A549 (cell line): Measurements from ENCODE around the gene CHSY3. TPM values are rescaled to one million over a fixed set of nuclear protein-coding genes. Genes with fewer than 3 reads are reported as not detected.

ENCODE experiments used
- ATAC-seq, 2 experiments: fragments of 200-7000 bp in 1 of 2; fragments of >200 bp in 1 of 2; cut with Nextera tagmentation in 1 of 2; cut with Tn5 transposase in 1 of 2; 3 replicates each; pipeline versions ENCODE4 v1.8.0 to v1.9.1; 2018 to 2020; ENCODE audit warnings: mild to moderate bottlenecking in 1 of 2, moderate library complexity in 1 of 2
- CTCF ChIA-PET: fragments of 300-600 bp; sonication (Branson Sonifier 250); formaldehyde crosslinking; extraction: SDS; loops from one replicate; lab custom pipeline; 2021; ENCODE audit warnings: antibody characterized with exemption, inconsistent platforms; lab: Yijun Ruan, JAX
- POLR2A ChIA-PET: fragments of 350-600 bp; formaldehyde crosslinking; extraction: SDS; loops from one replicate; lab custom pipeline; 2021; ENCODE audit warnings: antibody characterized with exemption, inconsistent platforms; lab: Yijun Ruan, JAX
- DNase-seq, 2 experiments: peaks; one replicate each; pipeline versions ENCODE4 v3.0.0 to v3.0.0-alpha.2; 2011 to 2016; ENCODE audit warnings: low read depth in 1 of 2, low spot score in 1 of 2
- FAIRE-seq: peaks from 2 replicates; lab custom pipeline; 2011; peaks lifted over from hg19 to GRCh38; lab: Jason Lieb, UNC
- H3K27ac ChIP-seq, 2 experiments: fragments of >200 bp; sonication (Bioruptor Twin); formaldehyde crosslinking; 3 replicates each; pipeline ENCODE4 v1.5.1; 2016 to 2017
- H3K4me1 ChIP-seq: fragments of >200 bp; sonication (Bioruptor Twin); formaldehyde crosslinking; 3 replicates; pipeline ENCODE4 v1.6.1; 2016
- H3K4me2 ChIP-seq: fragments of >200 bp; sonication (Bioruptor Twin); formaldehyde crosslinking; 3 replicates; pipeline ENCODE4 v1.6.1; 2016
- H3K4me3 ChIP-seq: fragments of >200 bp; sonication (Bioruptor Twin); formaldehyde crosslinking; 3 replicates; pipeline ENCODE4 v1.5.1; 2016
- H3K9me3 ChIP-seq: fragments of >200 bp; sonication (Bioruptor Twin); formaldehyde crosslinking; 3 replicates; pipeline ENCODE4 v1.6.1; 2016
- BHLHE40 ChIP-seq: IDR thresholded peaks from 2 replicates; pipeline ENCODE4 v1.6.1; 2012; ENCODE audit warnings: low read depth, low read length, inconsistent platforms
- CBX8 ChIP-seq: fragments of 200-600 bp; sonication (generic); IDR thresholded peaks from 2 replicates; pipeline ENCODE4 v1.6.1; 2016
- ELK1 ChIP-seq: fragments of 150-350 bp; IDR thresholded peaks from 2 replicates; pipeline ENCODE4 v1.6.1; 2014; ENCODE audit warnings: low read depth, mild to moderate bottlenecking, low read length
- FOSL2 ChIP-seq, 2 experiments: fragments of 450-650 bp in 1 of 2; fragments of >200 bp in 1 of 2; sonication (Bioruptor Twin) in 1 of 2; formaldehyde crosslinking; IDR thresholded peaks; 2 replicates each; pipeline versions ENCODE4 v1.5.0 to v1.6.1; 2016 to 2020; ENCODE audit warnings: mild to moderate bottlenecking in 1 of 2, moderate library complexity in 1 of 2
- HDAC2 ChIP-seq: fragments of 200-600 bp; sonication (generic); IDR thresholded peaks from 2 replicates; pipeline ENCODE4 v1.6.1; 2016
- HES2 ChIP-seq: fragments of >200 bp; sonication (Bioruptor Twin); formaldehyde crosslinking; IDR thresholded peaks from 2 replicates; pipeline ENCODE4 v1.6.1; 2016
- HOXA7 ChIP-seq: fragments of 250-450 bp; sonication (Bioruptor Pico); IDR thresholded peaks from 2 replicates; pipeline ENCODE4 v1.5.0; 2020; ENCODE audit warnings: mild to moderate bottlenecking, moderate library complexity
- HOXB13 ChIP-seq: fragments of 250-450 bp; sonication (Bioruptor Pico); IDR thresholded peaks from 2 replicates; pipeline ENCODE4 v1.5.0; 2020; ENCODE audit warnings: low read depth, mild to moderate bottlenecking, moderate library complexity
- HOXB5 ChIP-seq: fragments of 250-450 bp; sonication (Bioruptor Pico); IDR thresholded peaks from 2 replicates; pipeline ENCODE4 v1.5.0; 2020; ENCODE audit warnings: mild to moderate bottlenecking, moderate library complexity
- JUN ChIP-seq, 2 experiments: fragments of >200 bp; sonication (Bioruptor Twin); formaldehyde crosslinking; IDR thresholded peaks; 2 replicates in 1 of 2; 3 replicates in 1 of 2; pipeline ENCODE4 v1.6.1; 2016 to 2017
- JUNB ChIP-seq: fragments of >200 bp; sonication (Bioruptor Twin); formaldehyde crosslinking; IDR thresholded peaks from 2 replicates; pipeline ENCODE4 v1.6.1; 2016
- MAFK ChIP-seq: fragments of 450-650 bp; IDR thresholded peaks from 2 replicates; pipeline ENCODE4 v1.6.1; 2014; ENCODE audit not compliant: partially characterized antibody
- MYC ChIP-seq: IDR thresholded peaks from 2 replicates; pipeline ENCODE4 v1.6.1; 2012; ENCODE audit warnings: mild to moderate bottlenecking, inconsistent platforms, low read length, improper control_type of control experiment, borderline replicate concordance
- NFE2L2 ChIP-seq: fragments of 150-350 bp; conservative IDR thresholded peaks from 2 replicates; pipeline ENCODE4 v1.6.1; 2014; ENCODE audit warnings: low read length
- NR3C1 ChIP-seq: fragments of >200 bp; sonication (Bioruptor Twin); formaldehyde crosslinking; IDR thresholded peaks from 3 replicates; pipeline ENCODE4 v1.6.1; 2017
- PHF8 ChIP-seq: fragments of 200-600 bp; sonication (generic); IDR thresholded peaks from 2 replicates; pipeline ENCODE4 v1.6.1; 2016; ENCODE audit warnings: low read depth, mild to moderate bottlenecking, antibody characterized with exemption, moderate library complexity, borderline replicate concordance
- RAD21 ChIP-seq, 2 experiments: fragments of >200 bp in 1 of 2; sonication (Bioruptor Twin) in 1 of 2; formaldehyde crosslinking in 1 of 2; IDR thresholded peaks in 1 of 2; conservative IDR thresholded peaks in 1 of 2; 2 replicates in 1 of 2; 3 replicates in 1 of 2; pipeline ENCODE4 v1.6.1; 2012 to 2018; ENCODE audit warnings: inconsistent platforms in 1 of 2
- RARB ChIP-seq: fragments of 250-450 bp; sonication (Bioruptor Pico); IDR thresholded peaks from 2 replicates; pipeline ENCODE4 v1.8.0; 2021; ENCODE audit warnings: mild to moderate bottlenecking, moderate library complexity
- REST ChIP-seq: fragments of 200-600 bp; sonication (generic); IDR thresholded peaks from 2 replicates; pipeline ENCODE4 v1.6.1; 2016; ENCODE audit warnings: antibody characterized with exemption, mild to moderate bottlenecking, moderate library complexity
- SMC3 ChIP-seq: fragments of >200 bp; sonication (Bioruptor Twin); formaldehyde crosslinking; IDR thresholded peaks from 3 replicates; pipeline ENCODE4 v1.6.1; 2018; ENCODE audit warnings: inconsistent platforms
- TFCP2L1 ChIP-seq: fragments of 250-450 bp; sonication (Bioruptor Pico); IDR thresholded peaks from 2 replicates; pipeline ENCODE4 v1.5.0; 2021; ENCODE audit warnings: mild to moderate bottlenecking
- ZNF302 ChIP-seq: fragments of 250-450 bp; sonication (Bioruptor Pico); IDR thresholded peaks from 2 replicates; pipeline ENCODE4 v1.9.0; 2021; ENCODE audit warnings: inconsistent platforms, mild to moderate bottlenecking, moderate library complexity
- WGBS: methylation state at CpG from one replicate; pipeline ENCODE4 v1.1.6; 2017; ENCODE audit errors: missing lambda C conversion rate; 5-methylcytosine and 5-hydroxymethylcytosine counted together
- polyA plus RNA-seq, 4 experiments: library from polyadenylated mRNA; depleted of rRNA in 3 of 4; stranded (reverse); fragments of >200 nt; fragmentation: RNase III in 1 of 4; extraction: RNeasy Plus Mini Kit Qiagen cat#74134 plus additional on column Dnase treatment in 1 of 4; gene quantifications; 2 replicates in 3 of 4; 3 replicates in 1 of 4; pipeline ENCODE4 v1.2.3, GENCODE V29; 2011 to 2017
- TF ChIP-seq, protein P1 (sequence below): fragments of >200 bp; sonication (Bioruptor Twin); formaldehyde crosslinking; IDR thresholded peaks from 3 replicates; pipeline ENCODE4 v1.5.1; 2016
- TF ChIP-seq, protein P2 (sequence below): IDR thresholded peaks from 2 replicates; pipeline ENCODE4 v1.6.1; 2012
- TF ChIP-seq, protein P3 (sequence below): fragments of >200 bp; sonication (Bioruptor Twin); formaldehyde crosslinking; IDR thresholded peaks from 3 replicates; pipeline ENCODE4 v1.6.1; 2016

Gene CHSY3
- polyA plus RNA-seq, 2 of the 4 experiments (the other 2 are of a cell fraction): 0.06 to 0.12 TPM

DNA sequence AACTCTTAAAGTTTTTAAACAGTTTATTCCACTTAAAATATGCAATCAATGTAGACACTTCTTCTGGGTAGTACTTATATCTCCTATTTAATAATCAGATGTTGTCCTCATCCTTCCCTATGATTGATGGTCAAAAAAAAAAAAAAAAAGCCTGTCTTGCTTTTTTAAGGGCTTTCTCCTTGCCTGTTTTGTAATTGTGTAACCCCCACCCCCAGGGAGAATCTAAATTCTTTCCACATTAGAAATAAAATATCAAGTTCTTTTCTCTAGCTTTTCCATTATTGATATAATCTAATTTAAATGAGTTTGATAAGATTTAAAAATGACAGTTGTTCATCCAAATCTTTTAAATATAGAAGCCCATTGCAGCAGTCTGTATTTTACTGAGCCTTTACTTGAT lies 119.7 kb downstream of the CHSY3 start:
- TF ChIP-seq NFE2L2 (no peak), JUNB (no peak), CBX8 (no peak), MYC (no peak), HOXB13 (CRISPR knock-in tag) (no peak), SMC3 (no peak), NR3C1 (no peak), ZNF302 (no peak), ELK1 (no peak), REST (no peak), FOSL2 (IDR thresholded peaks at IDR 0.05) (no peak), FOSL2 (CRISPR knock-in tag; IDR thresholded peaks at IDR 0.05) (no peak), HDAC2 (no peak), HOXA7 (CRISPR knock-in tag) (no peak)
- TF ChIP-seq, protein P1, sequence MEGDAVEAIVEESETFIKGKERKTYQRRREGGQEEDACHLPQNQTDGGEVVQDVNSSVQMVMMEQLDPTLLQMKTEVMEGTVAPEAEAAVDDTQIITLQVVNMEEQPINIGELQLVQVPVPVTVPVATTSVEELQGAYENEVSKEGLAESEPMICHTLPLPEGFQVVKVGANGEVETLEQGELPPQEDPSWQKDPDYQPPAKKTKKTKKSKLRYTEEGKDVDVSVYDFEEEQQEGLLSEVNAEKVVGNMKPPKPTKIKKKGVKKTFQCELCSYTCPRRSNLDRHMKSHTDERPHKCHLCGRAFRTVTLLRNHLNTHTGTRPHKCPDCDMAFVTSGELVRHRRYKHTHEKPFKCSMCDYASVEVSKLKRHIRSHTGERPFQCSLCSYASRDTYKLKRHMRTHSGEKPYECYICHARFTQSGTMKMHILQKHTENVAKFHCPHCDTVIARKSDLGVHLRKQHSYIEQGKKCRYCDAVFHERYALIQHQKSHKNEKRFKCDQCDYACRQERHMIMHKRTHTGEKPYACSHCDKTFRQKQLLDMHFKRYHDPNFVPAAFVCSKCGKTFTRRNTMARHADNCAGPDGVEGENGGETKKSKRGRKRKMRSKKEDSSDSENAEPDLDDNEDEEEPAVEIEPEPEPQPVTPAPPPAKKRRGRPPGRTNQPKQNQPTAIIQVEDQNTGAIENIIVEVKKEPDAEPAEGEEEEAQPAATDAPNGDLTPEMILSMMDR: no peak
- TF ChIP-seq, protein P2, sequence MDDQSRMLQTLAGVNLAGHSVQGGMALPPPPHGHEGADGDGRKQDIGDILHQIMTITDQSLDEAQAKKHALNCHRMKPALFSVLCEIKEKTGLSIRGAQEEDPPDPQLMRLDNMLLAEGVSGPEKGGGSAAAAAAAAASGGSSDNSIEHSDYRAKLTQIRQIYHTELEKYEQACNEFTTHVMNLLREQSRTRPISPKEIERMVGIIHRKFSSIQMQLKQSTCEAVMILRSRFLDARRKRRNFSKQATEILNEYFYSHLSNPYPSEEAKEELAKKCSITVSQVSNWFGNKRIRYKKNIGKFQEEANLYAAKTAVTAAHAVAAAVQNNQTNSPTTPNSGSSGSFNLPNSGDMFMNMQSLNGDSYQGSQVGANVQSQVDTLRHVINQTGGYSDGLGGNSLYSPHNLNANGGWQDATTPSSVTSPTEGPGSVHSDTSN: no peak
- H3K4me3 ChIP-seq: no peak overlapping the region
- ChIA-PET POLR2A (no interaction called here), CTCF (no interaction called here)
- DNase-seq: no peak
- H3K4me2 ChIP-seq: no peak overlapping the region
- no peaks in the 10 kb centered on the region for H3K4me1 ChIP-seq
- no peak for ATAC-seq
- no peaks in the 10 kb centered on the region for H3K9me3 ChIP-seq
- no peak for FAIRE-seq
- no peak overlapping the region for H3K27ac ChIP-seq

- no peak overlapping the region for H3K27ac ChIP-seq
- DNase-seq: no peak
- H3K4me1 ChIP-seq: no peaks in the 10 kb centered on the region
- no peaks in the 10 kb centered on the region for H3K9me3 ChIP-seq
- no peak for ATAC-seq
- H3K4me2 ChIP-seq: no peak overlapping the region
- TF ChIP-seq PHF8: no peak
- no peak for TF ChIP-seq BHLHE40
- no peak for TF ChIP-seq HDAC2
- WGBS: 32% methylated on average over 1 of the region's 1 CpG
- H3K4me3 ChIP-seq: no peak overlapping the region
- ChIA-PET CTCF (no interaction called here), POLR2A (no interaction called here)
- no peak for FAIRE-seq
These were observed 121.2 kb downstream of the CHSY3 start for GRCh38 chr5:130025511-130025910.

DNA sequence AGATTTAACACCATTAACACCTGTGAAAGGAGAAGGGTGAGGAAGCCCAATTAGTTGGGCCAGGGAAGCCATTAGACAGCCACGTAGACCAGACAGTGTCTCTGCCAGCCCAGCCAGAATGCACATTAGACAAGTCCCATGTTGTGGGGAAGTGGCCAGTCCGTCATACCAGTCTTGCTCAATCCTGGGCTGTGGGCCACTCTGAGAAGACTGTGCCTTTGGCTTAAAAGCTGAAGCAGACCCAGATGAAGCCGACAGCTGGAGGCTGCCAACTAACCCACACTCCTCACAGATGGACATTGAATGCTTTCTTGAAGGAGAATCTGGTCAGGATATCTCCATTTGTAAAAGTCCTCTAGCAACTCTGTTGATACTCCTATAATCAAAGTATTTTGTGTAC lies 128.5 kb downstream of the CHSY3 start:
- no peaks in the 10 kb centered on the region for H3K4me1 ChIP-seq
- H3K4me2 ChIP-seq: no peak overlapping the region
- no peak for ATAC-seq
- WGBS: 2% methylated on average over 3 of the region's 3 CpGs
- POLR2A ChIA-PET: no interaction called here
- H3K4me3 ChIP-seq: no peak overlapping the region
- no peak for FAIRE-seq
- H3K27ac ChIP-seq: no peak overlapping the region
- H3K9me3 ChIP-seq: no peaks in the 10 kb centered on the region
- TF ChIP-seq JUN (IDR thresholded peaks at IDR 0.05): no peak
- no peak for TF ChIP-seq HES2
- TF ChIP-seq, protein P3, sequence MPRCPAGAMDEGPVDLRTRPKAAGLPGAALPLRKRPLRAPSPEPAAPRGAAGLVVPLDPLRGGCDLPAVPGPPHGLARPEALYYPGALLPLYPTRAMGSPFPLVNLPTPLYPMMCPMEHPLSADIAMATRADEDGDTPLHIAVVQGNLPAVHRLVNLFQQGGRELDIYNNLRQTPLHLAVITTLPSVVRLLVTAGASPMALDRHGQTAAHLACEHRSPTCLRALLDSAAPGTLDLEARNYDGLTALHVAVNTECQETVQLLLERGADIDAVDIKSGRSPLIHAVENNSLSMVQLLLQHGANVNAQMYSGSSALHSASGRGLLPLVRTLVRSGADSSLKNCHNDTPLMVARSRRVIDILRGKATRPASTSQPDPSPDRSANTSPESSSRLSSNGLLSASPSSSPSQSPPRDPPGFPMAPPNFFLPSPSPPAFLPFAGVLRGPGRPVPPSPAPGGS: no peak
- no peak for TF ChIP-seq TFCP2L1 (CRISPR knock-in tag)
- no peak for TF ChIP-seq RAD21 (conservative IDR thresholded peaks at IDR 0.05 in 1 of 2, IDR thresholded peaks at IDR 0.05 in 1 of 2)
- no peak for TF ChIP-seq MAFK
- no peak for TF ChIP-seq JUNB
- no peak for TF ChIP-seq HOXB5 (CRISPR knock-in tag)
- TF ChIP-seq CBX8: no peak
- TF ChIP-seq RARB (CRISPR knock-in tag): no peak
- no peak for DNase-seq
- CTCF ChIA-PET: no interaction called here
